A549 (cell line): Measurements from ENCODE around the gene GPR32. TPM values are rescaled to one million over a fixed set of nuclear protein-coding genes. Genes with fewer than 3 reads are reported as not detected.

ENCODE experiments used
- ATAC-seq, 2 experiments: fragments of 200-7000 bp in 1 of 2; fragments of >200 bp in 1 of 2; cut with Nextera tagmentation in 1 of 2; cut with Tn5 transposase in 1 of 2; 3 replicates each; pipeline versions ENCODE4 v1.8.0 to v1.9.1; 2018 to 2020; ENCODE audit warnings: mild to moderate bottlenecking in 1 of 2, moderate library complexity in 1 of 2
- CTCF ChIA-PET: fragments of 300-600 bp; sonication (Branson Sonifier 250); formaldehyde crosslinking; extraction: SDS; loops from one replicate; lab custom pipeline; 2021; ENCODE audit warnings: antibody characterized with exemption, inconsistent platforms; lab: Yijun Ruan, JAX
- POLR2A ChIA-PET: fragments of 350-600 bp; formaldehyde crosslinking; extraction: SDS; loops from one replicate; lab custom pipeline; 2021; ENCODE audit warnings: antibody characterized with exemption, inconsistent platforms; lab: Yijun Ruan, JAX
- DNase-seq, 2 experiments: peaks; one replicate each; pipeline versions ENCODE4 v3.0.0 to v3.0.0-alpha.2; 2011 to 2016; ENCODE audit warnings: low read depth in 1 of 2, low spot score in 1 of 2
- FAIRE-seq: peaks from 2 replicates; lab custom pipeline; 2011; peaks lifted over from hg19 to GRCh38; lab: Jason Lieb, UNC
- H3K27ac ChIP-seq, 2 experiments: fragments of >200 bp; sonication (Bioruptor Twin); formaldehyde crosslinking; 3 replicates each; pipeline ENCODE4 v1.5.1; 2016 to 2017
- H3K4me1 ChIP-seq: fragments of >200 bp; sonication (Bioruptor Twin); formaldehyde crosslinking; 3 replicates; pipeline ENCODE4 v1.6.1; 2016
- H3K4me2 ChIP-seq: fragments of >200 bp; sonication (Bioruptor Twin); formaldehyde crosslinking; 3 replicates; pipeline ENCODE4 v1.6.1; 2016
- H3K4me3 ChIP-seq: fragments of >200 bp; sonication (Bioruptor Twin); formaldehyde crosslinking; 3 replicates; pipeline ENCODE4 v1.5.1; 2016
- H3K9me3 ChIP-seq: fragments of >200 bp; sonication (Bioruptor Twin); formaldehyde crosslinking; 3 replicates; pipeline ENCODE4 v1.6.1; 2016
- BHLHE40 ChIP-seq: IDR thresholded peaks from 2 replicates; pipeline ENCODE4 v1.6.1; 2012; ENCODE audit warnings: low read depth, low read length, inconsistent platforms
- CBX2 ChIP-seq: fragments of 200-600 bp; sonication (generic); IDR thresholded peaks from 2 replicates; pipeline ENCODE4 v1.6.1; 2016; ENCODE audit warnings: low read depth, mild to moderate bottlenecking, borderline replicate concordance
- CBX8 ChIP-seq: fragments of 200-600 bp; sonication (generic); IDR thresholded peaks from 2 replicates; pipeline ENCODE4 v1.6.1; 2016
- CEBPB ChIP-seq, 2 experiments: fragments of >200 bp in 1 of 2; sonication (Bioruptor Twin) in 1 of 2; formaldehyde crosslinking in 1 of 2; IDR thresholded peaks; 2 replicates each; pipeline ENCODE4 v1.6.1; 2012 to 2016
- CHD2 ChIP-seq: fragments of 150-350 bp; IDR thresholded peaks from 2 replicates; pipeline ENCODE4 v1.6.1; 2014; ENCODE audit warnings: low read length; ENCODE audit not compliant: partially characterized antibody
- E2F6 ChIP-seq: IDR thresholded peaks from 2 replicates; pipeline ENCODE4 v1.6.1; 2012; ENCODE audit warnings: low read depth, borderline replicate concordance
- EHF ChIP-seq: fragments of 250-450 bp; sonication (Bioruptor Pico); IDR thresholded peaks from 2 replicates; pipeline ENCODE4 v1.5.0; 2020; ENCODE audit warnings: mild to moderate bottlenecking
- ESRRA ChIP-seq: fragments of 150-350 bp; IDR thresholded peaks from 2 replicates; pipeline ENCODE4 v1.6.1; 2014; ENCODE audit warnings: mild to moderate bottlenecking, low read length, borderline replicate concordance
- GATA3 ChIP-seq: IDR thresholded peaks from 2 replicates; pipeline ENCODE4 v1.6.1; 2012; ENCODE audit warnings: borderline replicate concordance
- HEYL ChIP-seq: fragments of 250-450 bp; sonication (Bioruptor Pico); IDR thresholded peaks from 2 replicates; pipeline ENCODE4 v1.8.0; 2021; ENCODE audit warnings: mild to moderate bottlenecking, moderate library complexity
- HOXB13 ChIP-seq: fragments of 250-450 bp; sonication (Bioruptor Pico); IDR thresholded peaks from 2 replicates; pipeline ENCODE4 v1.5.0; 2020; ENCODE audit warnings: low read depth, mild to moderate bottlenecking, moderate library complexity
- HOXB5 ChIP-seq: fragments of 250-450 bp; sonication (Bioruptor Pico); IDR thresholded peaks from 2 replicates; pipeline ENCODE4 v1.5.0; 2020; ENCODE audit warnings: mild to moderate bottlenecking, moderate library complexity
- JUN ChIP-seq, 2 experiments: fragments of >200 bp; sonication (Bioruptor Twin); formaldehyde crosslinking; IDR thresholded peaks; 2 replicates in 1 of 2; 3 replicates in 1 of 2; pipeline ENCODE4 v1.6.1; 2016 to 2017
- MAFK ChIP-seq: fragments of 450-650 bp; IDR thresholded peaks from 2 replicates; pipeline ENCODE4 v1.6.1; 2014; ENCODE audit not compliant: partially characterized antibody
- MAX ChIP-seq: IDR thresholded peaks from 2 replicates; pipeline ENCODE4 v1.6.1; 2012
- NFE2L2 ChIP-seq: fragments of 150-350 bp; conservative IDR thresholded peaks from 2 replicates; pipeline ENCODE4 v1.6.1; 2014; ENCODE audit warnings: low read length
- PHF8 ChIP-seq: fragments of 200-600 bp; sonication (generic); IDR thresholded peaks from 2 replicates; pipeline ENCODE4 v1.6.1; 2016; ENCODE audit warnings: low read depth, mild to moderate bottlenecking, antibody characterized with exemption, moderate library complexity, borderline replicate concordance
- POLR2A ChIP-seq: IDR thresholded peaks from 2 replicates; pipeline ENCODE4 v1.6.1; 2012; ENCODE audit warnings: mild to moderate bottlenecking, low read length
- POLR2AphosphoS2 ChIP-seq: conservative IDR thresholded peaks from 2 replicates; pipeline ENCODE4 v1.6.1; 2012; ENCODE audit warnings: low read length, improper control_type of control experiment, inconsistent platforms
- RARB ChIP-seq: fragments of 250-450 bp; sonication (Bioruptor Pico); IDR thresholded peaks from 2 replicates; pipeline ENCODE4 v1.8.0; 2021; ENCODE audit warnings: mild to moderate bottlenecking, moderate library complexity
- RCOR1 ChIP-seq: fragments of 150-350 bp; IDR thresholded peaks from 2 replicates; pipeline ENCODE4 v1.6.1; 2014; ENCODE audit warnings: antibody characterized with exemption, low read length, low read depth
- RFX5 ChIP-seq: fragments of 450-650 bp; IDR thresholded peaks from 2 replicates; pipeline ENCODE4 v1.7.1; 2014; ENCODE audit warnings: antibody characterized with exemption, mild to moderate bottlenecking, moderate library complexity
- SREBF2 ChIP-seq: fragments of 450-650 bp; IDR thresholded peaks from 2 replicates; pipeline ENCODE4 v1.6.1; 2014; ENCODE audit warnings: mild to moderate bottlenecking, moderate library complexity
- TFCP2L1 ChIP-seq: fragments of 250-450 bp; sonication (Bioruptor Pico); IDR thresholded peaks from 2 replicates; pipeline ENCODE4 v1.5.0; 2021; ENCODE audit warnings: mild to moderate bottlenecking
- TP53 ChIP-seq: fragments of 250-450 bp; sonication (Bioruptor Pico); IDR thresholded peaks from 2 replicates; pipeline ENCODE4 v1.5.0; 2021; ENCODE audit warnings: mild to moderate bottlenecking, moderate library complexity
- ZFP36 ChIP-seq: fragments of 450-650 bp; IDR thresholded peaks from 2 replicates; pipeline ENCODE4 v1.6.1; 2014; ENCODE audit warnings: borderline replicate concordance; ENCODE audit not compliant: partially characterized antibody
- ZNF302 ChIP-seq: fragments of 250-450 bp; sonication (Bioruptor Pico); IDR thresholded peaks from 2 replicates; pipeline ENCODE4 v1.9.0; 2021; ENCODE audit warnings: inconsistent platforms, mild to moderate bottlenecking, moderate library complexity
- WGBS: methylation state at CpG from one replicate; pipeline ENCODE4 v1.1.6; 2017; ENCODE audit errors: missing lambda C conversion rate; 5-methylcytosine and 5-hydroxymethylcytosine counted together
- polyA plus RNA-seq, 4 experiments: library from polyadenylated mRNA; depleted of rRNA in 3 of 4; stranded (reverse); fragments of >200 nt; fragmentation: RNase III in 1 of 4; extraction: RNeasy Plus Mini Kit Qiagen cat#74134 plus additional on column Dnase treatment in 1 of 4; gene quantifications; 2 replicates in 3 of 4; 3 replicates in 1 of 4; pipeline ENCODE4 v1.2.3, GENCODE V29; 2011 to 2017
- TF ChIP-seq, protein P1 (sequence below): fragments of >200 bp; sonication (Bioruptor Twin); formaldehyde crosslinking; IDR thresholded peaks from 3 replicates; pipeline ENCODE4 v1.5.1; 2016
- TF ChIP-seq, protein P2 (sequence below): fragments of 200-600 bp; sonication (generic); IDR thresholded peaks from 2 replicates; pipeline ENCODE4 v1.6.1; 2016; ENCODE audit warnings: antibody characterized with exemption, mild to moderate bottlenecking, moderate library complexity
- TF ChIP-seq, protein P3 (sequence below): fragments of 450-650 bp; IDR thresholded peaks from 2 replicates; pipeline ENCODE4 v1.6.1; 2014; ENCODE audit warnings: antibody characterized with exemption

Gene GPR32
- polyA plus RNA-seq, 2 of the 4 experiments (the other 2 are of a cell fraction) = not detected

DNA sequence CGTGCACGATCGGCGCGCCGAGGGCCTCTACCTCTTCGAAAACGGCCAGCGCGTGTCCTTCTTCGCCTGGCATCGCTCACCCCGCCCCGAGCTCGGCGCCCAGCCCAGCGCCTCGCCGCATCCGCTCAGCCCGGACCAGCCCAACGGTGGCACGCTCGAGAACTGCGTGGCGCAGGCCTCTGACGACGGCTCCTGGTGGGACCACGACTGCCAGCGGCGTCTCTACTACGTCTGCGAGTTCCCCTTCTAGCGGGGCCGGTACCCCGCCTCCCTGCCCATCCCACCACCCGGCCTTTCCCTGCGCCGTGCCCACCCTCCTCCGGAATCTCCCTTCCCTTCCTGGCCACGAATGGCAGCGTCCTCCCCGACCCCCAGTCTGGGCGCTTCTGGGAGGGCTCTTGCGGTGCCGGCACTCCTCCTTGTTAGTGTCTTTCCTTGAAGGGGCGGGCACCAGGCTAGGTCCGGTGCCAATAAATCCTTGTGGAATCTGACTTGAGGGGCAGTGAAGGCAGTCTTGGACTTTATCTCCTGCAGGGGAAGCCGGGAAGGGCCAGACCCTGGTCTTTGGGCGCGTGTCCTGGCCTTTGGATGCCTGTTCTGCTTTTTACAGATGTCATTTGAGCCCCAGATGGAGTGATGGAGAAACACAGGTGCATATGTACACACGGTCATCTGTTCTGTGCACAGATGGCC lies 44.9 kb upstream of the GPR32 start:
- H3K4me3 ChIP-seq = peak overlapping the region; percentile 73
- H3K4me2 ChIP-seq = peak overlapping the region; percentile 94
- TF ChIP-seq, protein P1, sequence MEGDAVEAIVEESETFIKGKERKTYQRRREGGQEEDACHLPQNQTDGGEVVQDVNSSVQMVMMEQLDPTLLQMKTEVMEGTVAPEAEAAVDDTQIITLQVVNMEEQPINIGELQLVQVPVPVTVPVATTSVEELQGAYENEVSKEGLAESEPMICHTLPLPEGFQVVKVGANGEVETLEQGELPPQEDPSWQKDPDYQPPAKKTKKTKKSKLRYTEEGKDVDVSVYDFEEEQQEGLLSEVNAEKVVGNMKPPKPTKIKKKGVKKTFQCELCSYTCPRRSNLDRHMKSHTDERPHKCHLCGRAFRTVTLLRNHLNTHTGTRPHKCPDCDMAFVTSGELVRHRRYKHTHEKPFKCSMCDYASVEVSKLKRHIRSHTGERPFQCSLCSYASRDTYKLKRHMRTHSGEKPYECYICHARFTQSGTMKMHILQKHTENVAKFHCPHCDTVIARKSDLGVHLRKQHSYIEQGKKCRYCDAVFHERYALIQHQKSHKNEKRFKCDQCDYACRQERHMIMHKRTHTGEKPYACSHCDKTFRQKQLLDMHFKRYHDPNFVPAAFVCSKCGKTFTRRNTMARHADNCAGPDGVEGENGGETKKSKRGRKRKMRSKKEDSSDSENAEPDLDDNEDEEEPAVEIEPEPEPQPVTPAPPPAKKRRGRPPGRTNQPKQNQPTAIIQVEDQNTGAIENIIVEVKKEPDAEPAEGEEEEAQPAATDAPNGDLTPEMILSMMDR = no peak
- TF ChIP-seq MAFK (no peak), TFCP2L1 (CRISPR knock-in tag) (no peak), ZNF302 (CRISPR knock-in tag) (no peak), ZFP36 (no peak), POLR2A (no peak), RARB (CRISPR knock-in tag) (no peak), RFX5 (0 out of 2 replicates have a peak, but pooled peaks have one; percentile 59), E2F6 (peak; percentile 92), HOXB5 (CRISPR knock-in tag) (peak; percentile 78; the same call in 1 of the 2 replicates), JUN (IDR thresholded peaks at IDR 0.05) (peak; percentile 7 to 17; a peak in 1 of 5 replicates), HOXB13 (CRISPR knock-in tag) (peak; percentile 54; the same call in 1 of the 2 replicates), SREBF2 (no peak), PHF8 (peak; percentile 90; the same call in 1 of the 2 replicates), MAX (peak; percentile 94), EHF (CRISPR knock-in tag) (0 out of 2 replicates have a peak, but pooled peaks have one; percentile 59)
- H3K4me1 ChIP-seq = peaks cover 14% of the 10 kb centered on the region
- peak overlapping the region; percentile 86 to 92 for H3K27ac ChIP-seq
- WGBS = 4% methylated on average over 27 of the region's 52 CpGs
- FAIRE-seq = no peak
- ATAC-seq = peak; percentile 43 to 62; a peak in 5 of 6 replicates
- no peaks in the 10 kb centered on the region for H3K9me3 ChIP-seq
- ChIA-PET POLR2A (interaction anchor here (0.6 to 2.1 kb wide), 24 partner anchors 9 to 397 kb away, joined by 3 to 34 read pairs (median 6); partner anchors contain the start of genes ACP4, JOSD2 and KCNC3), CTCF (interaction anchor here (0.6 to 18.4 kb wide), 55 partner anchors 10 to 375 kb away, joined by 3 to 272 read pairs (median 5); no protein-coding TSS in a partner anchor)
- DNase-seq = no peak

GRCh38 chr19:50725911-50726230 lies 44.4 kb upstream of the GPR32 start:
- ChIA-PET CTCF (interaction anchor here (1.0 to 18.4 kb wide), 7 partner anchors 9 to 196 kb away, joined by 3 to 272 read pairs (median 6); no protein-coding TSS in a partner anchor), POLR2A (no interaction called here)
- WGBS = 85% methylated on average over 9 of the region's 9 CpGs
- Histone ChIP-seq H3K4me2 (peak overlapping the region; percentile 94), H3K4me3 (peak overlapping the region; percentile 73), H3K4me1 (peaks cover 14% of the 10 kb centered on the region), H3K9me3 (no peaks in the 10 kb centered on the region)
- no peak for ATAC-seq
- DNase-seq = no peak
- no peak for TF ChIP-seq POLR2A
- no peak for TF ChIP-seq TP53
- no peak for TF ChIP-seq TFCP2L1 (CRISPR knock-in tag)
- TF ChIP-seq, protein P2, sequence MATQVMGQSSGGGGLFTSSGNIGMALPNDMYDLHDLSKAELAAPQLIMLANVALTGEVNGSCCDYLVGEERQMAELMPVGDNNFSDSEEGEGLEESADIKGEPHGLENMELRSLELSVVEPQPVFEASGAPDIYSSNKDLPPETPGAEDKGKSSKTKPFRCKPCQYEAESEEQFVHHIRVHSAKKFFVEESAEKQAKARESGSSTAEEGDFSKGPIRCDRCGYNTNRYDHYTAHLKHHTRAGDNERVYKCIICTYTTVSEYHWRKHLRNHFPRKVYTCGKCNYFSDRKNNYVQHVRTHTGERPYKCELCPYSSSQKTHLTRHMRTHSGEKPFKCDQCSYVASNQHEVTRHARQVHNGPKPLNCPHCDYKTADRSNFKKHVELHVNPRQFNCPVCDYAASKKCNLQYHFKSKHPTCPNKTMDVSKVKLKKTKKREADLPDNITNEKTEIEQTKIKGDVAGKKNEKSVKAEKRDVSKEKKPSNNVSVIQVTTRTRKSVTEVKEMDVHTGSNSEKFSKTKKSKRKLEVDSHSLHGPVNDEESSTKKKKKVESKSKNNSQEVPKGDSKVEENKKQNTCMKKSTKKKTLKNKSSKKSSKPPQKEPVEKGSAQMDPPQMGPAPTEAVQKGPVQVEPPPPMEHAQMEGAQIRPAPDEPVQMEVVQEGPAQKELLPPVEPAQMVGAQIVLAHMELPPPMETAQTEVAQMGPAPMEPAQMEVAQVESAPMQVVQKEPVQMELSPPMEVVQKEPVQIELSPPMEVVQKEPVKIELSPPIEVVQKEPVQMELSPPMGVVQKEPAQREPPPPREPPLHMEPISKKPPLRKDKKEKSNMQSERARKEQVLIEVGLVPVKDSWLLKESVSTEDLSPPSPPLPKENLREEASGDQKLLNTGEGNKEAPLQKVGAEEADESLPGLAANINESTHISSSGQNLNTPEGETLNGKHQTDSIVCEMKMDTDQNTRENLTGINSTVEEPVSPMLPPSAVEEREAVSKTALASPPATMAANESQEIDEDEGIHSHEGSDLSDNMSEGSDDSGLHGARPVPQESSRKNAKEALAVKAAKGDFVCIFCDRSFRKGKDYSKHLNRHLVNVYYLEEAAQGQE = no peak
- no peak for TF ChIP-seq HEYL (CRISPR knock-in tag)
- TF ChIP-seq CEBPB (IDR thresholded peaks at IDR 0.05) = no peak
- no peak for TF ChIP-seq CBX8
- TF ChIP-seq ESRRA = no peak
- TF ChIP-seq, protein P3, sequence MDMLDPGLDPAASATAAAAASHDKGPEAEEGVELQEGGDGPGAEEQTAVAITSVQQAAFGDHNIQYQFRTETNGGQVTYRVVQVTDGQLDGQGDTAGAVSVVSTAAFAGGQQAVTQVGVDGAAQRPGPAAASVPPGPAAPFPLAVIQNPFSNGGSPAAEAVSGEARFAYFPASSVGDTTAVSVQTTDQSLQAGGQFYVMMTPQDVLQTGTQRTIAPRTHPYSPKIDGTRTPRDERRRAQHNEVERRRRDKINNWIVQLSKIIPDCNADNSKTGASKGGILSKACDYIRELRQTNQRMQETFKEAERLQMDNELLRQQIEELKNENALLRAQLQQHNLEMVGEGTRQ = no peak
- TF ChIP-seq RCOR1 = no peak
- no peak for TF ChIP-seq CHD2
- TF ChIP-seq BHLHE40 = no peak
- TF ChIP-seq CBX2 = no peak
- TF ChIP-seq E2F6 = no peak
- TF ChIP-seq HOXB13 (CRISPR knock-in tag) = no peak
- no peak for TF ChIP-seq POLR2AphosphoS2
- no peak for TF ChIP-seq NFE2L2
- TF ChIP-seq GATA3 = no peak
- TF ChIP-seq, all 56 proteins: peak for 0
- peak overlapping the region in 1 of 2 experiments; percentile 92; a peak in 3 of 6 replicates for H3K27ac ChIP-seq
- FAIRE-seq = no peak
